Epidermal melanocyte (primary cell): ENCODE measurements around the gene RNH1.
A peak's percentile ranks its signal among the peaks of the same experiment; 100 is the strongest.

Experiments
- DNase-seq: peaks from one replicate; pipeline ENCODE4 v3.0.0; 2011; ENCODE audit warnings: low spot score; ENCODE audit not compliant: insufficient read length

Gene RNH1

GRCh38 chr11:506995-507726 is at the start of gene RNH1:
RNH1 (minus strand) TSS chr11:507242; CDS start chr11:502162, 5,080 bp downstream.
- peak; percentile 93 for DNase-seq

DNA sequence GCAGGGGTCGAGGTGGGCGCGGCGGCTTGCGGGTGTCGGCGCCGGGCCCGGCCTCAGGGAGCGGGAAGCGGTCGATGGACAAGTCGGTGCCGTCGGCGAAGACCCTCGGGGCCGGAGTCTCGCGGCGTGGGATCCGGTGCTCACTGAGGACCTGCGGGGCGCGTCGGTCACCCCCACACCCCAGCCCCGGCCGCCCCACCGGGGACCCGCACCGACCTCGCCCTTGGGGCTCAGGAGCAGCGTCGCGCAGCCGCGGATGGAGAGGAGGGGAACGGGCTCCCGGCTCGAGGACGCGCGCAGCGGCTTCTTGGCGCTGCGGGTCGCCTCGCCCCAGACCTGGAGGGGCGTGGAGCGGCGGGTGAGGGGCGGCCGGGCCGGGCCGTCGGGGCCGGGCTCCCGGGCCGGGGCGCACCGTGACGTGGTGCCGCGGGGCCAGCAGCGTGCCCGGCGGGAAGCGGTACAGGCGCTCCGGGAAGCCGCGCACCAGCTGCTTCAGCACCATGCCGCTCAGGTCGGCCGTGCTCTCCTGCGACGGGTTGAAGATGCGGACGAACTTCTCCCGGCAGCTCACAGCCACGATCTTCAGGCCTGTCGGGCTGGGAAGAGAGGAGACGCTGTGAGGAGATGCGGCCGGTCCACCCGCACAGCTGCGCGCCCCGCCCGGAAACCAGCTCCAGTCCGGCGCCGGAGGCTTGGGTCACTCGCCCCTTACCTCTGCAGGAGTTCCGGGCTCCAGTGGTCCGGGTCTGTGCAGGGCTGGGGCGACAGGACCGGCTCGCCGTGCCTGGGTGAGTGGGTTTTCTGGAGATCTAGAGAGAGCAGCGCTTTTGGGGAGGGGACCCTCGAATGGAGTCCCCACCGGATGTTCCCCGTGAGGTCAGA is 49.0 kb upstream of the RNH1 start:
- DNase-seq: no peak

- DNase-seq: no peak
Measured at GRCh38 chr11:555227-555779, 48.3 kb upstream of the RNH1 start.

- DNase-seq: no peak
Measured at GRCh38 chr11:554428-555226, 47.6 kb upstream of the RNH1 start.

DNA sequence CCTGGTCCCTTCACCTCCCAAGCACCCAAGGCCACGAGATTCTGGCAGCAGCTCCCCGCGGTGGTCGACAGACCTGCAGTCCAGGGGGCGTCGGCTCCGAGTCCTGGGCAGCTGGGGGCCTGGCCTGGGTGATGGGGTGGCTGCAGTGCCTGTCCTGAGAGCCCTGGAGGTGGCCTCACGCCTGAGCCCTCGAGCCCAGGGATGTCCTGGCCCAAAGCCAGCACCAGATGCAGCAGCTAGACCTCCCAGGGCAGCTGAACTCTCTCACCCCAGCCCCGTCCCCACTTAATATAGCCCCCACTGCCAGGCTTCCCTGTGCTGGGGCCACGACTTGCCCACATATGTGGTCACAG is 46.9 kb upstream of the RNH1 start:
- DNase-seq: no peak

GRCh38 chr11:553083-553987 is 46.3 kb upstream of the RNH1 start:
- DNase-seq: no peak

DNA sequence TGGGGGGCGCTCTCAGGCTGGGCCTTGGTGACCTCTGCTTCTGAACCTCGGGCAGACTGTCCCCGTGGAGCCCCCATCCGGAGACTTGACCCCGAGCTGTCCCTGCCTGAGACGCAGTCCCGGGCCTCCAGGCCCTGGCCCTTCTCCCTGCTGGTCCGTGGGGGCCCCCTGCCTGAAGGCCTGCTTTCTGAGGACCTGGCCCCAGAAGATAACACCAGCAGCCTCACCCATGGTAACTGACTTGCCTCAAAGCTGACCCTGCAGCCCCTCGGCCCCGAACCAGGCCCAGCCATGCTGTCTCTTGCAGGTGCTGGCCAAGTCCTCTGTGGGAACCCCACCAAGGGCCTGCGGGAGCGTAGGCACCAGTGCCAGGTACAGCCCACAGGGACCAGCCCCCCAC is 44.6 kb upstream of the RNH1 start:
- no peak for DNase-seq

DNA sequence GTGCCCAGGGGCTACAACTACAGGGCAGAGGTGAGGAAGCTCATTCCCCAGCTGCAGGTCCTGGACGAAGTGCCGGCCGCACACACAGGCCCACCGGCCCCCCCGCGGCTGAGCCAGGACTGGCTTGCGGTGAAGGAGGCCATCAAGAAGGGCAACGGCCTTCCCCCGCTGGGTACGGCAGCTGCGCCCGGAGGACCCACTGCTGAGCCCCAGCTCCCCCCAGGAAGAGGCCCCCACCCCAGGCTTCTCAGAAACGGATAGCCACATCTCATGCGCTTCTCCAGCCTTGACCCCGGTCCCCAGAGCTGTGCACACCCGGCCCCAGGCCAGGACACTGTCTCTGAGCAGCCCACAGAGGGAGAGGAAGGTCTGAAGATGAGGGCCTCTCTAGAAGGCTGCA is 44.1 kb upstream of the RNH1 start:
- DNase-seq: no peak

DNA sequence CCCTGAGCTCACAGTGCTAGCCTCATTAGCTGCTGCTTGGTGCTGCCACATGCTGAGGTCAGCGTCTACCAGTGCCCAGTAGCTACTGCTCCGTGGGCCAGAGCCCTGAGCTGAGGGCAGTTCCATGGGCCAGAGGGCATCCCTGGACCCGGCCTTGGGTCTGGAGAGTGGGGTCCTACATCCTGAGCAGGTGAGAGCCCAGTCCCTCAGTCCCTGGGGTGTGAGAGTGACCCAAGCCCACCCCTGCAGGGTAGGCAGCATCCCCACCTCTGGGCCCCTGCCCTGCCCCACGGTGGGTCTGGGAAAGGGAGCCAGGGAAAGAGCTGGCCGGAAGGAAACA is 43.7 kb upstream of the RNH1 start:
- no peak for DNase-seq

DNA sequence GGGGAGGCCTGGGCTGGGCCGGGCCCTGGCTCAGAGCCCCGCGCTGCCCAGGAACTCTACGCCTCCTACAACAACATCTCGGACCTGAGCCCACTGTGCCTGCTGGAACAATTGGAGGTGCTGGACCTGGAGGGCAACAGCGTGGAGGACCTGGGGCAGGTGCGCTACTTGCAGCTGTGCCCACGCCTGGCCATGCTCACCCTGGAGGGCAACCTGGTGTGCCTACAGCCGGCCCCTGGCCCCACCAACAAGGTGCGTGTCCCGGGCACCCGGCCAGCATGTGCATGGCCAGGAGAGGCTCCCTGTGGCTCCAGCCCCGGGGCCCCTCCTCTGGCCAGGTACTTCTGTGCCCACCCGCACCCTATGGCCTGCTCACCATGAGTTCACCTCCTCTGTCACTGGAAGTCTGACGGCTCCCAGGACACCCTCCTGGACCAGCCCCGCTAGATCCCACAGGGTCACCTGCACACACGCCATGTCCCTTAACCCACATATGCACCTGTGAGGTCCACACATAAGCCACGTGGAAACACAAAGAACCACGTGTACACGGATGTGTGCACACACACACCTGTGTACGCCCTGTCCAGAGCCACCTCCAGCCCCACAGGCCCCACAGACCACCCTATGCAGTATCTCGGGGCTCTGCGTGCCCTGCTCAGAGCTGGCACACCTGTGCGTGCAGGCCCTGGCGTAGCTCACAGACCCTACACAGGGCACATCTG is 43.1 kb upstream of the RNH1 start:
- no peak for DNase-seq

- no peak for DNase-seq
Measured at GRCh38 chr11:548700-549603, 41.9 kb upstream of the RNH1 start.

DNA sequence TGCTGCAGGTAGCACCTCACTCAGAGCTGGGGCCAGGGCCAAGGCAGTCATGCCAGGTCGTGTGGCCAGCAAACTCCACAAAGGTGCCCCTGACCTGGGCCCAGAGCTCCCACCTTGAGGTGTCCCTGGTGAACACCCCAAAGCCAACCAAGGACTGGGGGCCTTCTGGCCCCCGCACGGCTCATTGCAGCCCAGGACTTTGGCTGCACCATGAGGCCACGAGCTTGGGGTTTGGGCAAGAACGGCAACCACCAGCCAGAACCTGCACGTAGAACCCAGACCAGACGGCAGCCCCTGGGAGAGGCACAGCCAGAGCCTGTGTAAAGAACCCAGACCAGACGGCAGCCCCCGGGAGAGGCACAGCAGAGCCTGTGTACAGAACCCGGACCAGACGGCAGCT is 38.1 kb upstream of the RNH1 start:
- no peak for DNase-seq

GRCh38 chr11:544817-545166 is 37.8 kb upstream of the RNH1 start:
- DNase-seq: no peak

GRCh38 chr11:541433-541885 is 34.4 kb upstream of the RNH1 start:
- DNase-seq: no peak

- no peak for DNase-seq
Measured at GRCh38 chr11:540583-541432, 33.8 kb upstream of the RNH1 start.

DNA sequence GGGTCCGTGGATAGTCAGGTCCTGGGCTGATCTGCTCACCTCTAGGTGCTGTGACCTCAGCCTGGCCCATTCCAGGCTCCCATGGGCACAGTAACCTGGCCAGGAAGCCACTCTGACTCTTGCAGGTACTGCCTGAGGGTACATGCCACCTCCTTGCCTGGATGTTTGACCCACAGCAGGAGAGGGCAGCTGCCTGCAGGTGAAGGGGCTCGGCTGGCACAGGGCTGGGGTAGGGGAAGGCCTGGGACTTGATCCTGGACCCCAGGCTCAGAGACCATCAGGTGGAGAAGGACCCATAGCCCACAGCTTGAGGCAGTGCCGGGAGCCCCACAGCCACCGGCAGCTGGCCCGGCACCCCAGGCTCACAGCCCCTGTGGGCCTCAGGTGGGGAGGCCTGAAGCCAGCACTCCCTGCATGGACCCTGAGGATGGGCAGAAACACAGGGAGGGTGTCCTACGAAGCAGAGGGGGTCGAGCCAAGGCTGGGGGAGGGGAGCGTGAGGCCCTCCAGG is 33.0 kb upstream of the RNH1 start:
- no peak for DNase-seq

DNA sequence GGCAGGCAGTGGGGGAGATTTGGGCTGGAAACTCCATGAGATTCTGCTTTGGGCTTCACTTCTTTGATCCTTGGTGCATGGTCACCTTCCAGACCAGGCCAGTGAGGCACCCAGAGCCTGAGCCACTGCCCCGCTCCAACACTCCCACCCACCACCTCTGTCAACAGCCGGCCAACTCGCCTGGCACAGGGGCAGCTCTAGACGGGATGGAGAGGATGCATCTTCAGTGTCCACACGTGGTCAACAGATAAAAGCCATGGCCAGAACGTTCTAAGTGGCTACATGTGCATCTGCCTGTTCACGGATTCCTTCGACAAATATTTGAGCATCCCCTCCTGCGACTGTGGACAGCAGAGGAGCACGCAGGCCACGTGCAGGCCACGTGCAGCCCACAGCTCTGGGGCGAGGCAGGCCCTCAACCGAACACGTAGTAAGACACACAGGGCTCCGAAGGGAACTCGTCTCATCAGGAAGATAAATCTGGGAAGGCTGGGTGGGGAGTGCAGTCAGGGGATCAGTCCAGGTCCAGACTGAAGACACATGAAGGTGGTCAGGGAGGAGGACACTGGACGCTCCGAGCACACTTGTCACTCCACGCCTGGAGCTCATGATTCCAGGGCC is 31.5 kb upstream of the RNH1 start:
- DNase-seq: no peak
